Kidney epithelial cell (primary cell): ENCODE measurements around the gene KCNK5. TPM values are rescaled to one million over a fixed set of nuclear protein-coding genes. Genes with fewer than 3 reads are reported as not detected.
A peak's percentile ranks its signal among the peaks of the same experiment; 100 is the strongest.

Experiments used
- DNase-seq: peaks from one replicate; pipeline ENCODE4 v3.0.0-alpha.2; 2010; ENCODE audit warnings: low read depth
- H3K27me3 ChIP-seq: 2 replicates; pipeline ENCODE4 v1.6.0; 2011; ENCODE audit warnings: low read length; ENCODE audit not compliant: control insufficient read depth, insufficient read depth
- H3K36me3 ChIP-seq: 2 replicates; pipeline ENCODE4 v1.5.1; 2011; ENCODE audit warnings: low read length; ENCODE audit not compliant: control insufficient read depth, insufficient read depth
- H3K4me3 ChIP-seq: 2 replicates; pipeline ENCODE4 v1.5.1; 2011; ENCODE audit warnings: low read depth, mild to moderate bottlenecking, control low read depth, low read length
- CTCF ChIP-seq: IDR thresholded peaks from 2 replicates; pipeline ENCODE4 v1.5.1; 2011; ENCODE audit warnings: mild to moderate bottlenecking, moderate library complexity, low read length, control low read depth, inconsistent platforms; ENCODE audit not compliant: insufficient read depth, poor library complexity, severe bottlenecking
- total RNA-seq: library from RNA; depleted of rRNA; stranded (reverse); fragments of >200 nt; gene quantifications from 2 replicates; pipeline ENCODE4 v1.2.3, GENCODE V29; 2015

KCNK5 gene
- total RNA-seq, 1 donor from 2014 or later = 2.3 TPM

GRCh38 chr6:39169448-39170344 is 59.6 kb downstream of the KCNK5 start:
- DNase-seq = no peak
- no peaks in the 10 kb centered on the region for H3K36me3 ChIP-seq
- H3K27me3 ChIP-seq = peaks cover 13% of the 10 kb centered on the region
- no peak for TF ChIP-seq CTCF
- no peak overlapping the region for H3K4me3 ChIP-seq

GRCh38 chr6:39167866-39168625 is 61.2 kb downstream of the KCNK5 start:
- TF ChIP-seq CTCF = no peak
- H3K4me3 ChIP-seq = no peak overlapping the region
- peaks cover 13% of the 10 kb centered on the region for H3K27me3 ChIP-seq
- H3K36me3 ChIP-seq = no peaks in the 10 kb centered on the region
- DNase-seq = no peak

- no peak for TF ChIP-seq CTCF
- peaks cover 13% of the 10 kb centered on the region for H3K27me3 ChIP-seq
- H3K4me3 ChIP-seq = no peak overlapping the region
- DNase-seq = no peak
- H3K36me3 ChIP-seq = no peaks in the 10 kb centered on the region
These were observed 62.0 kb downstream of the KCNK5 start for GRCh38 chr6:39167321-39167720.

- H3K4me3 ChIP-seq = no peak overlapping the region
- H3K36me3 ChIP-seq = no peaks in the 10 kb centered on the region
- DNase-seq = no peak
- peaks cover 13% of the 10 kb centered on the region for H3K27me3 ChIP-seq
- TF ChIP-seq CTCF = no peak
These were observed 62.4 kb downstream of the KCNK5 start for GRCh38 chr6:39166912-39167290.

- no peak for DNase-seq
- TF ChIP-seq CTCF = peak; percentile 98
- peaks cover 13% of the 10 kb centered on the region for H3K27me3 ChIP-seq
- no peaks in the 10 kb centered on the region for H3K36me3 ChIP-seq
- H3K4me3 ChIP-seq = no peak overlapping the region
These were observed 62.9 kb downstream of the KCNK5 start for GRCh38 chr6:39166189-39166911.
